H1 (cell line): ENCODE data around the gene FBN1. TPM values are rescaled to one million over a fixed set of nuclear protein-coding genes. Genes with fewer than 3 reads are reported as not detected.

Experiments used
- CTCF ChIA-PET: fragments of 300-600 bp; sonication (Branson Sonifier 250); formaldehyde crosslinking; loops from one replicate; lab custom pipeline; 2021; ENCODE audit not compliant: partially characterized antibody; lab: Charles Lee
- POLR2A ChIA-PET: fragments of 300-600 bp; sonication (Branson Sonifier 250); formaldehyde crosslinking; loops from one replicate; lab custom pipeline; 2021; ENCODE audit warnings: inconsistent platforms; ENCODE audit not compliant: partially characterized antibody; lab: Charles Lee
- DNase-seq, 2 experiments: peaks; one replicate each; pipeline versions ENCODE4 v3.0.0 to v3.0.0-alpha.2; 2010 to 2022; ENCODE audit warnings: low spot score in 2 of 2, low read depth in 1 of 2, mixed read lengths in 1 of 2
- FAIRE-seq: peaks from 2 replicates; lab custom pipeline; 2011; peaks lifted over from hg19 to GRCh38; lab: Jason Lieb, UNC
- H2AFZ ChIP-seq: 2 replicates; pipeline ENCODE4 v1.8.1; 2012; ENCODE audit warnings: low read length, inconsistent platforms
- H2AK5ac ChIP-seq: 2 replicates; pipeline ENCODE4 v1.6.1; 2013; ENCODE audit warnings: low read depth, low read length
- H2BK120ac ChIP-seq: replicated peaks from 2 replicates; pipeline ENCODE3; 2013; ENCODE audit warnings: low read depth, low read length, inconsistent platforms
- H2BK12ac ChIP-seq: 2 replicates; pipeline ENCODE4 v1.6.1; 2013; ENCODE audit warnings: low read depth, low read length
- H2BK15ac ChIP-seq: 2 replicates; pipeline ENCODE4 v1.6.1; 2013; ENCODE audit warnings: low read length
- H2BK20ac ChIP-seq: 2 replicates; pipeline ENCODE4 v1.6.1; 2013; ENCODE audit warnings: low read length
- H2BK5ac ChIP-seq: 2 replicates; pipeline ENCODE4 v1.6.1; 2013; ENCODE audit warnings: low read depth, low read length
- H3K14ac ChIP-seq: 2 replicates; pipeline ENCODE4 v1.6.1; 2013; ENCODE audit warnings: inconsistent platforms; ENCODE audit not compliant: insufficient read length
- H3K18ac ChIP-seq: 2 replicates; pipeline ENCODE4 v1.6.1; 2013; ENCODE audit warnings: low read length; ENCODE audit errors: extremely low read depth
- H3K23ac ChIP-seq: 2 replicates; pipeline ENCODE4 v1.6.1; 2013; ENCODE audit warnings: inconsistent platforms; ENCODE audit not compliant: insufficient read length
- H3K23me2 ChIP-seq: 2 replicates; pipeline ENCODE4 v1.6.1; 2013; ENCODE audit warnings: low read depth, low read length
- H3K27ac ChIP-seq: 2 replicates; pipeline ENCODE4 v1.6.1; 2011; ENCODE audit warnings: low read depth, low read length, inconsistent platforms
- H3K27me3 ChIP-seq, 4 experiments: replicated peaks in 1 of 4; 1 replicate in 1 of 4; 2 replicates in 3 of 4; pipeline versions ENCODE4 v1.6.1 to v1.8.1; 2011 to 2013; ENCODE audit warnings: low read length in 3 of 4, mild to moderate bottlenecking in 3 of 4, inconsistent platforms in 2 of 4, mixed read lengths in 2 of 4, moderate library complexity in 1 of 4; ENCODE audit not compliant: control insufficient read depth in 3 of 4, insufficient read depth in 3 of 4; ENCODE audit errors: extremely low read depth in 1 of 4
- H3K36me3 ChIP-seq, 4 experiments: 2 replicates each; pipeline versions ENCODE4 v1.6.1 to v1.8.1; 2011 to 2013; ENCODE audit warnings: mild to moderate bottlenecking in 4 of 4, low read length in 3 of 4, moderate library complexity in 2 of 4, control low read depth in 1 of 4, inconsistent platforms in 1 of 4; ENCODE audit not compliant: insufficient read depth in 4 of 4, control insufficient read depth in 2 of 4
- H3K4ac ChIP-seq: replicated peaks from 2 replicates; pipeline ENCODE3; 2013; ENCODE audit warnings: low read length, low read depth, mixed read lengths, inconsistent platforms; ENCODE audit not compliant: insufficient read length
- H3K4me1 ChIP-seq, 4 experiments: replicated peaks in 1 of 4; 1 replicate in 1 of 4; 2 replicates in 3 of 4; pipeline versions ENCODE4 v1.6.1 to v1.8.1; 2011 to 2013; ENCODE audit warnings: low read length in 3 of 4, inconsistent platforms in 2 of 4, mixed read lengths in 1 of 4; ENCODE audit not compliant: insufficient read depth in 4 of 4, control insufficient read depth in 3 of 4
- H3K4me2 ChIP-seq, 2 experiments: 2 replicates each; pipeline versions ENCODE4 v1.6.1 to v1.8.1; 2011 to 2013; ENCODE audit warnings: low read depth in 2 of 2, low read length in 2 of 2, control low read depth in 1 of 2, inconsistent platforms in 1 of 2, mild to moderate bottlenecking in 1 of 2; ENCODE audit not compliant: insufficient read depth in 1 of 2
- H3K4me3 ChIP-seq, 4 experiments: fragments of 200-600, 300-600 bp in 1 of 4; sonication (generic), shearing (Covaris generic), sonication (Bioruptor Twin) in 1 of 4; 2 replicates each; pipeline versions ENCODE4 v1.5.1 to v1.8.1; 2011 to 2016; ENCODE audit warnings: low read length in 4 of 4, low read depth in 3 of 4, control low read depth in 2 of 4, inconsistent platforms in 2 of 4, mild to moderate bottlenecking in 2 of 4, mixed read lengths in 1 of 4, moderate library complexity in 1 of 4; ENCODE audit not compliant: insufficient read depth in 2 of 4; ENCODE audit errors: extremely low read depth in 1 of 4
- H3K56ac ChIP-seq: replicated peaks from 2 replicates; pipeline ENCODE3; 2013; ENCODE audit warnings: low read depth, mild to moderate bottlenecking, mixed read lengths, low read length, inconsistent platforms; ENCODE audit not compliant: insufficient read length
- H3K79me1 ChIP-seq: 2 replicates; pipeline ENCODE4 v1.6.1; 2013; ENCODE audit warnings: low read depth, low read length, control low read depth
- H3K79me2 ChIP-seq, 2 experiments: 2 replicates each; pipeline versions ENCODE4 v1.6.1 to v1.8.1; 2012 to 2013; ENCODE audit warnings: low read length in 2 of 2, mild to moderate bottlenecking in 2 of 2, inconsistent platforms in 1 of 2; ENCODE audit not compliant: insufficient read depth in 2 of 2, control insufficient read depth in 1 of 2
- H3K9ac ChIP-seq, 4 experiments: replicated peaks in 1 of 4; 1 replicate in 1 of 4; 2 replicates in 3 of 4; pipeline versions ENCODE4 v1.6.1 to v1.8.1; 2011 to 2013; ENCODE audit warnings: low read depth in 3 of 4, low read length in 3 of 4, control low read depth in 2 of 4, mild to moderate bottlenecking in 2 of 4, moderate library complexity in 2 of 4, inconsistent platforms in 1 of 4; ENCODE audit errors: extremely low read depth in 1 of 4
- H3K9me3 ChIP-seq, 2 experiments: 2 replicates each; pipeline versions ENCODE4 v1.6.1 to v1.8.1; 2012 to 2013; ENCODE audit warnings: mild to moderate bottlenecking in 2 of 2, moderate library complexity in 2 of 2, control low read depth in 1 of 2, inconsistent platforms in 1 of 2, low read depth in 1 of 2, low read length in 1 of 2, mixed read lengths in 1 of 2; ENCODE audit not compliant: insufficient read depth in 2 of 2
- H4K20me1 ChIP-seq, 2 experiments: replicated peaks in 1 of 2; 2 replicates each; pipeline versions ENCODE3 to v1.8.1; 2011 to 2013; ENCODE audit warnings: inconsistent platforms in 2 of 2, low read length in 2 of 2, mild to moderate bottlenecking in 1 of 2; ENCODE audit not compliant: insufficient read depth in 2 of 2, control insufficient read depth in 1 of 2
- H4K5ac ChIP-seq: 2 replicates; pipeline ENCODE4 v1.6.1; 2013; ENCODE audit warnings: low read length, low read depth, mixed read lengths, inconsistent platforms; ENCODE audit not compliant: insufficient read length
- H4K8ac ChIP-seq: 2 replicates; pipeline ENCODE4 v1.8.0; 2013; ENCODE audit warnings: mild to moderate bottlenecking, moderate library complexity, low read length, inconsistent platforms; ENCODE audit not compliant: insufficient read depth; ENCODE audit errors: extremely low read depth
- H4K91ac ChIP-seq: replicated peaks from 2 replicates; pipeline ENCODE3; 2013; ENCODE audit warnings: low read length, mixed read lengths, inconsistent platforms; ENCODE audit not compliant: insufficient read length
- ASH2L ChIP-seq: fragments of 200-600, 300-600 bp; sonication (generic); IDR thresholded peaks from one replicate; pipeline ENCODE4 v1.7.1; 2017; ENCODE audit warnings: low read length
- CTCF ChIP-seq, 3 experiments: IDR thresholded peaks; 1 replicate in 2 of 3; 2 replicates in 1 of 3; pipeline versions ENCODE4 v1.5.1 to v1.6.1; 2011; ENCODE audit warnings: low read length in 3 of 3, mild to moderate bottlenecking in 3 of 3, inconsistent platforms in 2 of 3, low read depth in 1 of 3, moderate library complexity in 1 of 3; ENCODE audit not compliant: insufficient read depth in 1 of 3; ENCODE audit errors: control extremely low read depth in 1 of 3
- FOSL1 ChIP-seq: IDR thresholded peaks from 2 replicates; pipeline ENCODE4 v1.6.1; 2011; ENCODE audit warnings: mild to moderate bottlenecking, low read depth, low read length, moderate library complexity; ENCODE audit not compliant: insufficient read depth
- NANOG ChIP-seq: IDR thresholded peaks from 2 replicates; pipeline ENCODE4 v1.6.1; 2011; ENCODE audit warnings: low read length, low read depth, mild to moderate bottlenecking, inconsistent platforms; ENCODE audit not compliant: insufficient read depth, poor library complexity, severe bottlenecking
- RBBP5 ChIP-seq: IDR thresholded peaks from 2 replicates; pipeline ENCODE4 v1.7.1; 2012; ENCODE audit warnings: low read depth, mild to moderate bottlenecking, inconsistent platforms, low read length, moderate library complexity, borderline replicate concordance
- TAF1 ChIP-seq: IDR thresholded peaks from 2 replicates; pipeline ENCODE4 v1.6.1; 2011; ENCODE audit warnings: mild to moderate bottlenecking, low read depth, low read length
- WGBS, 2 experiments: shearing (Covaris generic) in 1 of 2; methylation state at CpG; one replicate each; pipeline versions ENCODE4 v1.1.6 to v1.1.7; 2013 to 2015; ENCODE audit warnings: low lambda C conversion rate in 2 of 2, mixed read lengths in 2 of 2, inconsistent platforms in 1 of 2, low coverage in 1 of 2, missing lambda C conversion rate in 1 of 2; ENCODE audit not compliant: insufficient replicate concordance in 2 of 2, insufficient coverage in 1 of 2, insufficient read length in 1 of 2; ENCODE audit errors: extremely low coverage in 1 of 2, missing lambda C conversion rate in 1 of 2; 5-methylcytosine and 5-hydroxymethylcytosine counted together
- polyA plus RNA-seq, 7 experiments: library from polyadenylated mRNA; depleted of rRNA in 3 of 7; stranded (reverse) in 5 of 7; unstranded in 2 of 7; fragments of >200 nt in 5 of 7; fragments of 200-250 nt in 2 of 7; gene quantifications; 1 replicate in 5 of 7; 2 replicates in 1 of 7; 4 replicates in 1 of 7; pipeline versions ENCODE4 v1.2.1 to v1.2.3, GENCODE V29; 2011 to 2013; ENCODE audit warnings: missing spikeins in 2 of 7, mixed read lengths in 2 of 7
- total RNA-seq: library from RNA; stranded (reverse); fragmentation: NEBNext Ultra II Directional; extraction: Animal tissue kit (Norgen Biotek cat#: 25700); gene quantifications from 2 replicates; pipeline ENCODE4 v1.2.1, GENCODE V29; 2021

Gene FBN1
- total and polyA plus RNA-seq, 2 of the 8 experiments (the other 6 are each of a cell fraction or from before 2014, with no cell fraction given), result 3.0 to 4.0 TPM

DNA sequence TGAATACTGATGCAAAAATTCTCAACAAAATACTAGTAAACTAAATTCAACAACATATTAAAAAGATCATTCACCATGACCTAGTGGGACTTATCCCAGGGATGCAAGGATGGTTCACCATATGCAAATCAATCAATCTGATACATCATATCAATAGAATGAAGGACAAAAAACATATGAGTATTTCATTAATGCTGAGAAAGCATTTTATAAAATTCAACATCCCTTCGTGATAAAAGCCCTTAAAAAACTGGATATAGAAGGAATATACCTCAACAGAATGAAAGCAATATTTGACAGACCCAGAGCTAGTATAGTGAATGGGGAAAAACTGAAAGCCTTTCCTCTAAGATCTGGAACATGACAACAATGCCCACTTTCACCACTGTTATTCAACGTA is 43.0 kb upstream of the FBN1 start:
- no peaks in the 10 kb centered on the region for H3K27me3 ChIP-seq
- no peak overlapping the region for H3K9ac ChIP-seq
- H4K91ac ChIP-seq, result no peak overlapping the region
- no peak overlapping the region for H4K8ac ChIP-seq
- no peak overlapping the region for H4K5ac ChIP-seq
- H2BK120ac ChIP-seq, result no peak overlapping the region
- POLR2A ChIA-PET, result no interaction called here
- no peak for DNase-seq
- H2BK12ac ChIP-seq, result no peak overlapping the region
- H3K4me3 ChIP-seq, result no peak overlapping the region
- no peak overlapping the region for H3K4me2 ChIP-seq
- H3K9me3 ChIP-seq, result no peaks in the 10 kb centered on the region
- no peaks in the 10 kb centered on the region for H3K23me2 ChIP-seq
- FAIRE-seq, result no peak
- no peak overlapping the region for H2BK5ac ChIP-seq
- H3K56ac ChIP-seq, result no peak overlapping the region
- H3K27ac ChIP-seq, result no peak overlapping the region
- no peak overlapping the region for H3K18ac ChIP-seq
- no peak overlapping the region for H3K14ac ChIP-seq
- no peak overlapping the region for H3K23ac ChIP-seq
- H3K4me1 ChIP-seq, result no peaks in the 10 kb centered on the region
- 40% methylated on average over 2 of the region's 2 CpGs; no CpG with 5 or more reads in 1 of the 2 experiments for WGBS, 2 experiments
- no peaks in the 10 kb centered on the region for H3K79me2 ChIP-seq
- CTCF ChIA-PET, result interaction anchor here (0.6 kb wide), 1 partner anchor 191 kb away, joined by 3 read pairs; no protein-coding TSS in a partner anchor
- H3K36me3 ChIP-seq, result no peaks in the 10 kb centered on the region
- no peaks in the 10 kb centered on the region for H4K20me1 ChIP-seq
- H2BK20ac ChIP-seq, result no peak overlapping the region
- H2BK15ac ChIP-seq, result no peak overlapping the region
- H3K4ac ChIP-seq, result no peak overlapping the region
- no peaks in the 10 kb centered on the region for H3K79me1 ChIP-seq
- no peak overlapping the region for H2AK5ac ChIP-seq
- H2AFZ ChIP-seq, result no peak overlapping the region
- TF ChIP-seq FOSL1 (no peak), CTCF (IDR thresholded peaks at IDR 0.05; ENCODE audit: control extremely low read depth in 1 of 3, insufficient read depth in 1 of 3, low read depth in 1 of 3, low read length in 3 of 3) (no peak), NANOG (no peak), ASH2L (no peak), TAF1 (no peak), RBBP5 (no peak)
